B cell (primary cell): ENCODE measurements around the gene TMOD1. TPM values are rescaled to one million over a fixed set of nuclear protein-coding genes. Genes with fewer than 3 reads are reported as not detected.

ENCODE experiments used
- ATAC-seq: fragments of 200-7000 bp; cut with Tn5 transposase; one replicate; pipeline ENCODE4 v1.10.0; 2021; ENCODE audit warnings: low read depth, mild to moderate bottlenecking, moderate number of reproducible peaks, moderate library complexity
- CTCF ChIA-PET: fragments of 350-600 bp; sonication (Branson Sonifier 250); formaldehyde crosslinking; loops from one replicate; lab custom pipeline; 2021; ENCODE audit warnings: antibody characterized with exemption, inconsistent platforms; lab: Charles Lee
- POLR2A ChIA-PET: fragments of 350-600 bp; sonication (Branson Sonifier 250); formaldehyde crosslinking; loops from one replicate; lab custom pipeline; 2021; ENCODE audit warnings: antibody characterized with exemption; lab: Charles Lee
- DNase-seq: peaks from one replicate; pipeline ENCODE4 v3.0.0; 2013
- H2AFZ ChIP-seq: 2 replicates; pipeline ENCODE4 v1.6.1; 2012; ENCODE audit warnings: mild to moderate bottlenecking, low read depth, low read length; ENCODE audit not compliant: insufficient read depth, poor library complexity, severe bottlenecking
- H3K27ac ChIP-seq, 2 donors: 1 replicate in 1 of 2; 2 replicates in 1 of 2; pipeline ENCODE4 v1.5.1; 2012 to 2013; ENCODE audit warnings: low read length in 2 of 2, mild to moderate bottlenecking in 2 of 2, moderate library complexity in 1 of 2
- H3K27me3 ChIP-seq, 4 experiments: fragments of 200-600 bp in 1 of 4; sonication (generic) in 1 of 4; replicated peaks in 1 of 4; 1 replicate in 2 of 4; 2 replicates in 2 of 4; pipeline versions ENCODE4 v1.6.1 to v1.7.0; 2013 to 2016; ENCODE audit warnings: low read length in 3 of 4, mild to moderate bottlenecking in 2 of 4, mixed read lengths in 1 of 4, moderate library complexity in 1 of 4; ENCODE audit not compliant: insufficient read depth in 4 of 4, control insufficient read depth in 3 of 4; ENCODE audit errors: control extremely low read depth in 1 of 4
- H3K36me3 ChIP-seq, 2 experiments: replicated peaks in 1 of 2; 1 replicate in 1 of 2; 2 replicates in 1 of 2; pipeline versions ENCODE4 v1.6.1 to v1.7.1; 2013; ENCODE audit warnings: low read length in 1 of 2; ENCODE audit not compliant: insufficient read depth in 2 of 2, control insufficient read depth in 1 of 2; ENCODE audit errors: control extremely low read depth in 1 of 2, extremely low read depth in 1 of 2
- H3K4me1 ChIP-seq, 2 donors: fragments of 200-600 bp in 1 of 2; sonication (generic) in 1 of 2; 1 replicate in 1 of 2; 2 replicates in 1 of 2; pipeline versions ENCODE4 v1.5.1 to v1.6.1; 2013 to 2017; ENCODE audit warnings: low read length in 2 of 2; ENCODE audit not compliant: control insufficient read depth in 2 of 2, insufficient read depth in 2 of 2
- H3K4me2 ChIP-seq: replicated peaks from 2 replicates; pipeline ENCODE3; 2012; ENCODE audit warnings: mild to moderate bottlenecking, low read depth, low read length; ENCODE audit not compliant: poor library complexity, severe bottlenecking
- H3K4me3 ChIP-seq, 5 experiments: fragments of 200-600 bp in 1 of 5; sonication (generic) in 1 of 5; 1 replicate in 3 of 5; 2 replicates in 2 of 5; pipeline versions ENCODE4 v1.5.1 to v1.7.0; 2011 to 2016; ENCODE audit warnings: low read length in 4 of 5, mild to moderate bottlenecking in 4 of 5, low read depth in 2 of 5, control low read depth in 1 of 5, moderate library complexity in 1 of 5; ENCODE audit not compliant: insufficient read depth in 1 of 5; ENCODE audit errors: control extremely low read depth in 1 of 5, extremely low read depth in 1 of 5
- H3K79me2 ChIP-seq: fragments of 200-600 bp; sonication (generic); one replicate; pipeline ENCODE4 v1.6.0; 2016; ENCODE audit warnings: low read length; ENCODE audit not compliant: control insufficient read depth, insufficient read depth
- H3K9ac ChIP-seq: fragments of 200-600 bp; sonication (generic); 2 replicates; pipeline ENCODE4 v1.6.1; 2017; ENCODE audit warnings: mild to moderate bottlenecking, low read length, moderate library complexity
- H3K9me3 ChIP-seq, 3 donors: one replicate each; pipeline versions ENCODE4 v1.6.1 to v1.7.1; 2013; ENCODE audit warnings: low read length in 2 of 3; ENCODE audit not compliant: control insufficient read depth in 2 of 3, insufficient read depth in 1 of 3; ENCODE audit errors: control extremely low read depth in 1 of 3
- H4K20me1 ChIP-seq: 2 replicates; pipeline ENCODE4 v1.6.0; 2012; ENCODE audit warnings: mild to moderate bottlenecking, low read length; ENCODE audit not compliant: insufficient read depth, control insufficient read depth, poor library complexity, severe bottlenecking
- H3K27ac Mint-ChIP-seq: one replicate; pipeline ENCODE4 v1.8.0; 2021; ENCODE audit warnings: mixed read lengths
- H3K27me3 Mint-ChIP-seq: one replicate; pipeline ENCODE4 v1.8.0; 2021; ENCODE audit warnings: mixed read lengths
- H3K4me1 Mint-ChIP-seq: one replicate; pipeline ENCODE4 v1.8.0; 2021; ENCODE audit warnings: mixed read lengths
- H3K4me3 Mint-ChIP-seq: one replicate; pipeline ENCODE4 v1.8.0; 2021; ENCODE audit warnings: mixed read lengths
- H3K9me3 Mint-ChIP-seq: one replicate; pipeline ENCODE4 v1.8.0; 2022; ENCODE audit warnings: mixed read lengths; ENCODE audit not compliant: insufficient read depth
- EZH2 ChIP-seq: IDR thresholded peaks from 2 replicates; pipeline ENCODE4 v1.6.1; 2012; ENCODE audit warnings: borderline replicate concordance, low read depth, mild to moderate bottlenecking, moderate library complexity, low read length; ENCODE audit not compliant: insufficient read depth, poor library complexity, severe bottlenecking
- WGBS: methylation state at CpG from one replicate; pipeline ENCODE4 v1.1.5; 2013; ENCODE audit warnings: missing lambda C conversion rate; ENCODE audit not compliant: insufficient coverage; 5-methylcytosine and 5-hydroxymethylcytosine counted together
- intact Hi-C: fragments of 100-400 bp; cut with micrococcal nuclease; formaldehyde crosslinking; loops from one replicate; pipeline ENCODE4 v1.10.0; 2022
- polyA plus RNA-seq: library from polyadenylated mRNA; depleted of rRNA; stranded (reverse); fragments of >200 nt; gene quantifications from 2 replicates; pipeline ENCODE4 v1.2.3, GENCODE V29; 2012
- total RNA-seq, 2 donors: library from RNA; stranded (reverse); fragments of 120-200 nt in 1 of 2; gene quantifications; 1 replicate in 1 of 2; 2 replicates in 1 of 2; pipeline versions ENCODE4 v1.2.3 to v1.2.4, GENCODE V29; 2013 to 2022
- TF ChIP-seq, protein P1 (sequence below): fragments of 200-600 bp; IDR thresholded peaks from one replicate; pipeline ENCODE4 v1.8.0; 2022; ENCODE audit warnings: antibody characterized with exemption, mild to moderate bottlenecking

Gene TMOD1
- total and polyA plus RNA-seq, 2 donors (not counting 1 experiment from before 2014, with no cell fraction given) = 0.30 to 2.5 TPM

DNA sequence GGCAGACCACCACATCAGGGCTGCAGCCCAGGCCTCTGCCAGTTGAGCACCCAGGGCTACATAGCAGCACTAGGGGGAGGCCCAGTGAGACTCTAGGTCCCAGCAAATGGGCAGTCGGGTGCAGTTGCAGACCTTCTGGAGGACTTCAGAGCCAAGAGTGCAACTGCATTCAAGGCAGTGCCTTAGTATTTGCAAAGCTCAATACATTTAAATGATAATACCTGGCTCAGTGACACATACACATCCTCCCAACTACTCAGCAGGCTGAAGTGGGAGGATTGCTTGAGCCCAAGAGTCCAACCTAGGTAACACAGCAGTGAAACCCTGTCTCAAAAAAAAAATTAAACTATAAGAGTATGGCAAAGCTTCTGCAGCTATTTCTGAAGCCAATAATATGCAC is 38.6 kb upstream of the TMOD1 start:
- Mint-ChIP-seq H3K4me1 (no peaks in the 10 kb centered on the region), H3K9me3 (no peaks in the 10 kb centered on the region), H3K4me3 (no peak overlapping the region), H3K27ac (no peak overlapping the region), H3K27me3 (no peaks in the 10 kb centered on the region)
- ATAC-seq (no peak), DNase-seq (no peak)
- no peak for TF ChIP-seq EZH2
- TF ChIP-seq, protein P1, sequence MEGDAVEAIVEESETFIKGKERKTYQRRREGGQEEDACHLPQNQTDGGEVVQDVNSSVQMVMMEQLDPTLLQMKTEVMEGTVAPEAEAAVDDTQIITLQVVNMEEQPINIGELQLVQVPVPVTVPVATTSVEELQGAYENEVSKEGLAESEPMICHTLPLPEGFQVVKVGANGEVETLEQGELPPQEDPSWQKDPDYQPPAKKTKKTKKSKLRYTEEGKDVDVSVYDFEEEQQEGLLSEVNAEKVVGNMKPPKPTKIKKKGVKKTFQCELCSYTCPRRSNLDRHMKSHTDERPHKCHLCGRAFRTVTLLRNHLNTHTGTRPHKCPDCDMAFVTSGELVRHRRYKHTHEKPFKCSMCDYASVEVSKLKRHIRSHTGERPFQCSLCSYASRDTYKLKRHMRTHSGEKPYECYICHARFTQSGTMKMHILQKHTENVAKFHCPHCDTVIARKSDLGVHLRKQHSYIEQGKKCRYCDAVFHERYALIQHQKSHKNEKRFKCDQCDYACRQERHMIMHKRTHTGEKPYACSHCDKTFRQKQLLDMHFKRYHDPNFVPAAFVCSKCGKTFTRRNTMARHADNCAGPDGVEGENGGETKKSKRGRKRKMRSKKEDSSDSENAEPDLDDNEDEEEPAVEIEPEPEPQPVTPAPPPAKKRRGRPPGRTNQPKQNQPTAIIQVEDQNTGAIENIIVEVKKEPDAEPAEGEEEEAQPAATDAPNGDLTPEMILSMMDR = no peak
- no peaks in the 10 kb centered on the region for H3K27me3 ChIP-seq
- peaks cover 0 to 31% of the 10 kb centered on the region in 2 experiments for H3K36me3 ChIP-seq
- intact Hi-C loops = no loop called here
- no peak overlapping the region for H3K9ac ChIP-seq
- CTCF ChIA-PET = interaction anchor here (0.7 kb wide), 2 partner anchors 29 to 236 kb away, joined by 3 to 4 read pairs; no protein-coding TSS in a partner anchor
- no peaks in the 10 kb centered on the region for H3K79me2 ChIP-seq
- no peak overlapping the region for H3K4me2 ChIP-seq
- H3K27ac ChIP-seq = no peak overlapping the region
- H3K4me1 ChIP-seq = no peaks in the 10 kb centered on the region
- no peak overlapping the region for H2AFZ ChIP-seq
- no peaks in the 10 kb centered on the region for H4K20me1 ChIP-seq
- no peak overlapping the region for H3K4me3 ChIP-seq
- 100% methylated on average over 1 of the region's 1 CpG for WGBS
- POLR2A ChIA-PET = no interaction called here
- H3K9me3 ChIP-seq = no peaks in the 10 kb centered on the region

DNA sequence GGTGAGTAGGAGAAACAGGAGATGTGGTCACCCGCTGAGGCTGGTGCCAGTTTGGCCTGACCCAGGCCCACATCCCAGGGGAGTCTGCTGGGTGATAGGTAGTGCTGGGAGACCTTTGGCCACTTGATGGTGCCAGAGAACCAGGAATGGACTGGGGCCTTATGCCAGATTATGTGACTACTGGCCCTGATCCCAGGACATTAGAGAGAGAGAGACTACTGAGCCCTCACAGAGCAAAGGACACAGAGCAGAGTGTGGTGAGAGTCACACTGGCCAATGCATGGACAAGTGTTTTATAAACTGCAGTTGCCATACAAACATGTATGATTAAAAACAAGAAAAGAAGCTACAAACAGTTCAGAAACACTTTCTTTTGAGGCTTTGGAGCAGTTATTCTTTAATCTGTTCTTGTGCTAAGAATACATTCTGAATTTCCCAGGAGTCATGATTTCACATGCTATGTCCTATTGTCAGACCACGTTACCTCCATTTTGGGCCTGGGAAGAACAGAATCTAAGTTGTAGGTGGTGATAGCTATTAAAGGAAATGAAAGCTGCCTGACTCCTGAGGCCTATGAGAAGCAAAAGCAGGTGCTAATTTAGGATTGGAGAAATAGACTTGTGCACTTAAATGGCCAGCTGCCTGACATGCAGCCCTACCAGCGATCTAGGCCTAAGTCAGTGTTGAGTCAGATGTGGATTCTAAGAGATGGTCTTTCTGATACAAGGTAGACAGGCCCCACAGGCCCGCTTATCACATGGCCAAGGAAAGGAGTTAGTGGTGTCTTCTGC is 32.6 kb upstream of the TMOD1 start:
- peaks cover 4 to 39% of the 10 kb centered on the region in 2 experiments for H3K36me3 ChIP-seq
- no peaks in the 10 kb centered on the region for H3K4me1 ChIP-seq
- no peaks in the 10 kb centered on the region for H4K20me1 ChIP-seq
- H3K27me3 ChIP-seq = no peaks in the 10 kb centered on the region
- H3K9me3 Mint-ChIP-seq = no peaks in the 10 kb centered on the region
- H3K4me3 Mint-ChIP-seq = no peak overlapping the region
- no peaks in the 10 kb centered on the region for H3K4me1 Mint-ChIP-seq
- intact Hi-C loops = loop anchor here (1.0 kb wide), 2 partner anchors 130 to 146 kb away; no protein-coding TSS in a partner anchor
- ChIA-PET POLR2A (no interaction called here), CTCF (interaction anchor here (0.5 to 5.8 kb wide), 11 partner anchors 20 to 148 kb away, joined by 3 to 81 read pairs (median 4); partner anchors contain the start of gene TDRD7)
- no peaks in the 10 kb centered on the region for H3K79me2 ChIP-seq
- DNase-seq (peak; percentile 30), ATAC-seq (peak; percentile 47)
- no peak overlapping the region for H3K4me3 ChIP-seq
- no peak overlapping the region for H2AFZ ChIP-seq
- H3K27ac Mint-ChIP-seq = no peak overlapping the region
- no peaks in the 10 kb centered on the region for H3K9me3 ChIP-seq
- H3K9ac ChIP-seq = no peak overlapping the region
- no peak overlapping the region for H3K4me2 ChIP-seq
- TF ChIP-seq, protein P1 = peak; percentile 30
- no peak for TF ChIP-seq EZH2
- no peaks in the 10 kb centered on the region for H3K27me3 Mint-ChIP-seq
- 96% methylated on average over 3 of the region's 4 CpGs for WGBS
- H3K27ac ChIP-seq = no peak overlapping the region
